LNCaP clone FGC (cell line): Measurements from ENCODE around the gene ALDH2.
"Not testable (repeated sequence)": the region's sequence is repeated elsewhere in the genome, so short reads cannot be mapped to it uniquely, and the experiment has no call there.

Source experiments
- DNase-seq: peaks from one replicate; pipeline ENCODE4 v3.0.0-alpha.2; 2011; ENCODE audit warnings: low read depth
- H3K4me3 ChIP-seq: 2 replicates; pipeline ENCODE4 v1.5.1; 2011; ENCODE audit warnings: mild to moderate bottlenecking, low read depth, low read length, control low read depth
- CTCF ChIP-seq: IDR thresholded peaks from 2 replicates; pipeline ENCODE4 v1.5.1; 2012; ENCODE audit warnings: mild to moderate bottlenecking; ENCODE audit not compliant: control insufficient read depth, insufficient read depth; ENCODE audit errors: extremely low read depth

ALDH2 gene

GRCh38 chr12:111733340-111733915 is 33.3 kb upstream of the ALDH2 start:
- TF ChIP-seq CTCF, result no peak
- H3K4me3 ChIP-seq, result no peak overlapping the region
- no peak for DNase-seq

GRCh38 chr12:111739524-111739923 is 27.2 kb upstream of the ALDH2 start:
- not testable (repeated sequence) for H3K4me3 ChIP-seq, DNase-seq

- no peak overlapping the region for H3K4me3 ChIP-seq
- TF ChIP-seq CTCF, result no peak
- no peak for DNase-seq
Measured at GRCh38 chr12:111741235-111741812, 25.4 kb upstream of the ALDH2 start.

GRCh38 chr12:111745211-111745610 is 21.5 kb upstream of the ALDH2 start:
- no peak for DNase-seq
- no peak overlapping the region for H3K4me3 ChIP-seq
- TF ChIP-seq CTCF, result no peak

GRCh38 chr12:111747333-111747732 is 19.4 kb upstream of the ALDH2 start:
- no peak for DNase-seq
- no peak overlapping the region for H3K4me3 ChIP-seq
- no peak for TF ChIP-seq CTCF

GRCh38 chr12:111748151-111748672 is 18.5 kb upstream of the ALDH2 start:
- no peak for TF ChIP-seq CTCF
- no peak overlapping the region for H3K4me3 ChIP-seq
- DNase-seq, result no peak

- TF ChIP-seq CTCF, result no peak
- DNase-seq, result no peak
- H3K4me3 ChIP-seq, result no peak overlapping the region
Measured at GRCh38 chr12:111748867-111749266, 17.9 kb upstream of the ALDH2 start.
